GM13977 (cell line): ENCODE measurements around the gene GRN.

ENCODE experiments used
- DNase-seq: peaks from one replicate; pipeline ENCODE4 v3.0.0; 2012; ENCODE audit warnings: low spot score
- in situ Hi-C: fragments of 300-500 bp; cut with MboI; formaldehyde crosslinking; loops from one replicate; pipeline ENCODE4 v1.12.0; 2022; ENCODE audit warnings: low sequenced_read_pairs, low pct_unique_long_range_greater_than_20kb, mixed read lengths, inconsistent platforms; ENCODE audit not compliant: unreplicated experiment
- TF ChIP-seq, protein P1 (sequence below): IDR thresholded peaks from 2 replicates; pipeline ENCODE4 v1.5.1; 2012; ENCODE audit warnings: mild to moderate bottlenecking, control low read depth; ENCODE audit not compliant: insufficient read depth; ENCODE audit errors: extremely low read depth, missing control alignments

The GRN gene

DNA sequence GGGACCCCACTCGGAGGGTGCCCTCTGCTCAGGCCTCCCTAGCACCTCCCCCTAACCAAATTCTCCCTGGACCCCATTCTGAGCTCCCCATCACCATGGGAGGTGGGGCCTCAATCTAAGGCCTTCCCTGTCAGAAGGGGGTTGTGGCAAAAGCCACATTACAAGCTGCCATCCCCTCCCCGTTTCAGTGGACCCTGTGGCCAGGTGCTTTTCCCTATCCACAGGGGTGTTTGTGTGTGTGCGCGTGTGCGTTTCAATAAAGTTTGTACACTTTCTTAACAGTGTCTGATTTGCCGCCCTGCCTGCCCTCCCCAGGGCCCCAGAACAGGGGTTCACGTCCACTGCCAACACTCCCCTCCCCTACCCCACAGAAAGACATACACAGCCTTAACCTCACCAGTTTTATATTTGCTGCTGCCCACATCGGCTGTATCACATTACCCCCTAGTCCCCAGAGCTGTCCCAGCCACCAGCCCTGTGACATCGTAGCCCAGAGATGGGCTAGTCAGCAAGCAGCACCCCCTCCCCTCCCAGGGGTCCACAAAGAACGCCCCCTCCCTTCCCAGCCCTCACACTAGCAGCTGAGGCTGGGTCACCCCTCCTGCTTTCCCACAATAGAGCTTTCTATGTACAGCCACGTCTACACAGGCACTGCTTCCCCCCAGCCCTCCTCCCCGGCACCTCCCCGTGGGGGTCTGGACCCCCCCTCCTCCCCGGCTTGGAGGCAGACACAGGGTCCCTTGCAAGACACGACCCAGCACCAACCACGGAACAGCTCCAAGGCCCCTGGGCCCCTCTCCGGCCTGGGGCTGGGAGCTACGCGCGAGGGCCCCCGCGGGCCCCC lies 7.9 kb downstream of the GRN start:
- peak; percentile 35 for DNase-seq
- in situ Hi-C loops, result no loop called here
- TF ChIP-seq, protein P1, sequence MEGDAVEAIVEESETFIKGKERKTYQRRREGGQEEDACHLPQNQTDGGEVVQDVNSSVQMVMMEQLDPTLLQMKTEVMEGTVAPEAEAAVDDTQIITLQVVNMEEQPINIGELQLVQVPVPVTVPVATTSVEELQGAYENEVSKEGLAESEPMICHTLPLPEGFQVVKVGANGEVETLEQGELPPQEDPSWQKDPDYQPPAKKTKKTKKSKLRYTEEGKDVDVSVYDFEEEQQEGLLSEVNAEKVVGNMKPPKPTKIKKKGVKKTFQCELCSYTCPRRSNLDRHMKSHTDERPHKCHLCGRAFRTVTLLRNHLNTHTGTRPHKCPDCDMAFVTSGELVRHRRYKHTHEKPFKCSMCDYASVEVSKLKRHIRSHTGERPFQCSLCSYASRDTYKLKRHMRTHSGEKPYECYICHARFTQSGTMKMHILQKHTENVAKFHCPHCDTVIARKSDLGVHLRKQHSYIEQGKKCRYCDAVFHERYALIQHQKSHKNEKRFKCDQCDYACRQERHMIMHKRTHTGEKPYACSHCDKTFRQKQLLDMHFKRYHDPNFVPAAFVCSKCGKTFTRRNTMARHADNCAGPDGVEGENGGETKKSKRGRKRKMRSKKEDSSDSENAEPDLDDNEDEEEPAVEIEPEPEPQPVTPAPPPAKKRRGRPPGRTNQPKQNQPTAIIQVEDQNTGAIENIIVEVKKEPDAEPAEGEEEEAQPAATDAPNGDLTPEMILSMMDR, result no peak

DNA sequence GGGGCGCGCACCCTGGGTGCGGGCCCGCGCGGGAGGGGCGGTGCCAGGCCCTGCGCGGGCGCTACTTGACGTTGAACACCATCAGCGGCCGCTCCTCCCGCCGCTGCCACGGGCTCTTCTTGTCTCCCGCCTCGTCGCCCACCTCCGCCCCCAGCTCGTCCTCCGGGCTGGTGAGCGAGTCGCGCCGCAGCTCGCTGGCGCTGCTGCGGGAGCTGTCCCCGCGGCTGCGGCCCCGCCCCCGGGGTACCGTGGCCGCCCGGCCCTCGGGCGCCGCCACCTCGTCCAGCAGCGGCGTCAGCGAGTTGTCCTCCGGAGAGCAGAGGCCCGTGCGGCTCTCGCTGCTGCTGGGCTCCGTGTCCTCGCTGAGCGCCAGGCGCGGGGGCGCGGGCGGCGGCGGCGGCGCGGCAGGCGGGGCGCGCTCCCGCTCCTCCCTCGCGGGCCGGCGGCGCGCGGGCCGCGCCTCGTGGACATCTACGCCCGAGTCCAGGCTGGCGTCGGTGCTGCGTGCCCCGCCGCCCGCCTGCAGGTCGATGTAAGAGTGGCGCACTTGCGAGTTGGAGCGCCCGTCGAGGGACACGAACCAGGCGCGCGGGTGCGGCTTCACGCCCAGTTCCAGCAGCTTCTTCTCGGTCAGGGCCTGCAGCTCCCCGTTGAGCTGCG lies 8.7 kb downstream of the GRN start:
- peak; percentile 65 for DNase-seq
- in situ Hi-C loops, result no loop called here
- TF ChIP-seq, protein P1, result no peak

DNA sequence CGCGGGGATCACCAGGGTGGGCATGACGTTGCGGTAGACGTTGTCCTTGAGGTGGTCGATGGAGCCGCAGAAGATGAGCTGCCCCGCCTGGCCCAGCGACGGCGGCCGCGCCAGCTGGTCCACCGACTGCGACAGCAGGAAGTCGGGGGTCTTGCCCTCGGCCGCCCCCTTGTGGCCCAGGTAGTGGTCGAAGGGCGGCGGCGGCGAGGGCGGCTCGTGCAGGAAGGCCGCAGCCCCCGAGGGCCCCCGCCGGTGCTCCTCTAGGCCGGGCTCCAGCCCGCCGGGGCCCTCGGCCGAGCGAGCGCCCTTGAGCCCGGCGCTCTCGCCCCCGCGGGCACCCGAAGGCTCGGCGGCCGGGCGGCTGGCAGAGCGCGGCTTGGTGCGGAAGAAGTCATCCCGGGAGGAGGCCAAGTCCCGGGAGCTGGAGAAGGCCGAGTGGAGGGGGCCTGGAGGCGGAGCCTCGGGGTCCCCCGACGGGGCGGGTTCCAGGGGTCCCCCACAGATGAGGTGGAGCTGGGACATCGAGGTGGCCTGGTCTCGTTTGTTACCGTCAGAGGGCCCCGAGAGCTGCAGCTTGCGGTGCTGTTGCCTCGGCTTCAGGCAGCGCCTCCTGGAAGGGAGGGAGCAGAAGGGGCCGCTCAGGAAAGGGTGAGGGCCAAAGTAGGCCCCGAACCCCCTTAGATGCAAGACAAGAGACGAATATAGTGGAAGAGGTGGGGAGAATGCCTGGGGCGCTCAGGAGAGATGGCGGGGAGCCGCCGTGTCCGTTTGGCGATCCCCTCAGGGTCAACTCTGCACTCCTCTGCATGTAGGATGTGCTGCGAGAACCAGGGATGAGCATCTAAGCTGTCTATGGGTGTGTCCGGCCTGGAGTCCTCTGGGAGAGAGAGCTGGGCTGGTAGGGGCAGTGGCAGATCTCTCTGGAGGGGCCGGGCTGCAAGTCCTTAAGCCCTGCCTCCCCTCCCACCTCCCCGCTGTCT lies 9.8 kb downstream of the GRN start:
- DNase-seq, result peak; percentile 88
- in situ Hi-C loops, result no loop called here
- TF ChIP-seq, protein P1, result peak; percentile 72

DNA sequence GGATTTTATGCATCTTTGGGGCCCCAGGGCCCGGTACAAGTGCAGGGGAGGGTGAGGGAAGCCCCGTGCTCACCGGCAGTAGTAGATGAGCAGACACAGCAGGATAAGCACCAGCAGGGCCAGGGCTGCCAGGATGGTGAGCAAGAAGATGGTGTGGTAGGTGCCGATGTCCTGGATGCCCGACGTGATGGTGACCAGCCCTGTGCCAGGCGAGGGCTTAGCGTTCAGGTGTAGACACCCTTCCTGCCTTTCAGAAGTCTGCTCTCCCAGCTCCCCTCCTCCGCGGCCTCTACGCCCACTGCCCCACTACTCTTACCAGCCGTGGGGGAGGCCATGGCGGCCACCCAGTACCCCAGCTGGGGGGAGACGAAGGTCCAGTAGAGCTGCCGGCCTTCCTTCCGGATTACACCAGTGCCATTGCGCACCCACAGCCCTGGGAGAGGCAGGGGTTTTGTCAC lies 10.6 kb downstream of the GRN start:
- TF ChIP-seq, protein P1, result no peak
- in situ Hi-C loops, result no loop called here
- peak; percentile 37 for DNase-seq

DNA sequence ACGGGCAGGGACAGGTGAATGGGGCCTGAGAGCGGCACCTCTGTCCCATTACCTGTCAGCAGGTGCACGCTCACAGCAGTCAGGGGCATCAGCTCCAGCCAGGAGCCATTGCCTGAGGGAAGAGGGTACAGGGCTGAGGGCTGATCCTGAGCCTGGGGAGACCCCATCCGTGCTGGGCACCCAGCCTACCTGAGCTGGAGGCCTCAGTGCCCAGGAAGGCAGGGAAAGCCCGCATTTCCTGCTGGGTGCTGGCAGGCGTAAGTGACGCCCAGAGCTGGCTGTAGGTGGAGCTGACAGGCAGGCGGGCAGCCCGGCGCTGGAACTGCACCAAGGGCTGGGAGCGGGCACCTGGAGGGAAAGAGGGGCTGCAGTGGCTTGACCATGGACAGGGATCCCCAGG lies 11.1 kb downstream of the GRN start:
- in situ Hi-C loops, result no loop called here
- TF ChIP-seq, protein P1, result no peak
- no peak for DNase-seq

DNA sequence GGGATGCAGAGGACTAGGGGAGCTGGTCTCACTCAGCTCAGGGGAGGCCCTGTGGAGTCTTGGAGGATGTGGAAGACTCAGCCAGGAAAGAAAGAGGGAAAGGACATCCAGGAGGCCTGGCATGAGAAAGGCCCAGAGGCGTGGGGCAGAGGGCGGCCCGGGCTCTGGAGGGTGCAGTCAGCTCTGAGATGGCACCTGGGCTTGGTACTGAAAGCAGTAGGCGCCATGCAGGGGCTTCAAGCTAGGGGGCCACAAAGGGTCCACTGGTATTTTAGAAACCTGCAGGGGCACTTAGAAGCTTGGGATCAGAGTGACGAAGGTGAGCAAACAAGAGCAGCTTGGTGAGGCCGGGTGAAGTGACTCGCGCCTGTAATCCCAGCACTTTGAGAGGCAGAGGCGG lies 13.0 kb downstream of the GRN start:
- TF ChIP-seq, protein P1, result no peak
- DNase-seq, result no peak
- in situ Hi-C loops, result no loop called here
